Retinal pigment epithelial cell (primary cell): ENCODE results near the gene CBR1.

Source experiments
- DNase-seq: peaks from one replicate; pipeline ENCODE4 v3.0.0-alpha.2; 2010; ENCODE audit warnings: low read depth
- H3K4me3 ChIP-seq: 2 replicates; pipeline ENCODE4 v1.5.1; 2011; ENCODE audit warnings: mild to moderate bottlenecking, low read length, control low read depth, moderate library complexity
- CTCF ChIP-seq: conservative IDR thresholded peaks from 2 replicates; pipeline ENCODE4 v1.5.1; 2011; ENCODE audit warnings: low read depth, low read length, control low read depth, inconsistent platforms

The CBR1 gene

GRCh38 chr21:36115138-36115730, 45.4 kb downstream of the CBR1 start:
- no peak for DNase-seq
- TF ChIP-seq CTCF, result no peak

GRCh38 chr21:36117286-36117741, 47.5 kb downstream of the CBR1 start:
- no peak for DNase-seq
- TF ChIP-seq CTCF, result no peak
- H3K4me3 ChIP-seq, result no peak overlapping the region

More at GRCh38 chr21:36115138-36115730, 45.4 kb downstream of the CBR1 start:
- H3K4me3 ChIP-seq, result no peak overlapping the region

GRCh38 chr21:36120304-36120888, 50.6 kb downstream of the CBR1 start:
- H3K4me3 ChIP-seq, result no peak overlapping the region
- DNase-seq, result no peak
- no peak for TF ChIP-seq CTCF
